NCI-H446 (cell line): ENCODE results near the gene PLCD3.

Experiments
- DNase-seq, 2 experiments: peaks; one replicate each; lab custom pipeline; 2025; lab: John Stamatoyannopoulos, UW

PLCD3 gene

GRCh38 chr17:45117848-45118646, 14.3 kb downstream of the PLCD3 start:
- DNase-seq: no peak

- no peak for DNase-seq
Observed at GRCh38 chr17:45117334-45117733, 15.0 kb downstream of the PLCD3 start.

DNA sequence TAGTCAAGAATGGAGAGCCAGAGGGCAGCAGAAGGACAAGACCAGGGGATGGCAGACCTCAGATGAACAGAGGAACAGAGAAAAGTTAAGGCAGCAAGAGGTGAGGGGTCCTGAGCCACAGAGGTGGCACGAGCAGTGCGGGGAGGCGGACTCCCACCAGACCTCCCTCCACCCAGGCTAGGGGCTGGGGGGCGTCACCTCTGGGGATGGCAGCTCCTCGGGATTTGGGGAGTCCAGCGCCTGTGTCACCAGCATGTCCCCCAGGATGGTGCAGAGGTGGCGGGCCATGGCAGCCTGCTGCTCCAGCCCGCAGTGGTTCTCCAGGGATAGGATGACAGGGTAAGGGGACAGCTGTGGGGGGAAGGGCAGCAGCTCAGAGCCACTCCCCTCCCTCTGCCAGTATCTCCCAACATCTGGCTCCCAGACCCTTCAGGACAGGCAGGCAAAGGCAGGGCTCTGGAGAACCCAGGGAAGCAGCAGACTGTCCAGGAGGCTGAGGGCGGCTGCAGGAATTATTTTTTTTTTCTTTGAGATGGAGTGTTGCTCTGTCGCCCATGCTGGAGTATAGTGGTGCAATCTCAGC, 15.8 kb downstream of the PLCD3 start:
- no peak for DNase-seq

GRCh38 chr17:45115871-45116270, 16.4 kb downstream of the PLCD3 start:
- no peak for DNase-seq

DNA sequence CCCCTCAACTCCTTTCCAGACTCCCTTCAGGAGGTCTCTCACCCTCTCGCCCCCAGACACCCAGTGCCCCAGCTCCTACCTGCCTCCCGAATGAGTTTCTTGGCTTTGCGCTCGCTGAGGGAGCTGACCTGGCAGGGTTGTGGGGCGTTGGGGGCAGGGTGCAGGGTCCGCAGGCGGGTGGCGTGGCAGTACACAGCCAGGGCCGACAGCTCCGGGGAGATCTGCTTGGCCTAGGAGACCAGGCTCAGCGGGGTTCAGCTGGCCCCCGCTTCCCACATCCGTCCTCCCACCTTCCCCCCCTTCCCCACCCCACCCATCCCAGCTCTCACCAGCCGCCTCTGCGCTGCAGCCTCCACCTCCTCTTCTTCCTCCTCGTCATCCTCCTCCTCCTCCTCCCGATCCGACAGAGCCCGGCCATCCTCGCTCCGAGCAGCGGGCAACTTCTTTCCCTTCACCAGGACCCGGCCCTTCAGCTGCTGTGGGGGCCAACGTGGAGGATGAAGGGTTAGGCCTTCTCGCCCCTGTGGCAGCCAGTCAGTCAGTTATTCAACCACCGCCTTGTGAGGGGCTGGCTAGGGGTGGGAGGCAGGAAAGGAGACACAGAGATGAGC, 17.2 kb downstream of the PLCD3 start:
- DNase-seq: no peak

DNA sequence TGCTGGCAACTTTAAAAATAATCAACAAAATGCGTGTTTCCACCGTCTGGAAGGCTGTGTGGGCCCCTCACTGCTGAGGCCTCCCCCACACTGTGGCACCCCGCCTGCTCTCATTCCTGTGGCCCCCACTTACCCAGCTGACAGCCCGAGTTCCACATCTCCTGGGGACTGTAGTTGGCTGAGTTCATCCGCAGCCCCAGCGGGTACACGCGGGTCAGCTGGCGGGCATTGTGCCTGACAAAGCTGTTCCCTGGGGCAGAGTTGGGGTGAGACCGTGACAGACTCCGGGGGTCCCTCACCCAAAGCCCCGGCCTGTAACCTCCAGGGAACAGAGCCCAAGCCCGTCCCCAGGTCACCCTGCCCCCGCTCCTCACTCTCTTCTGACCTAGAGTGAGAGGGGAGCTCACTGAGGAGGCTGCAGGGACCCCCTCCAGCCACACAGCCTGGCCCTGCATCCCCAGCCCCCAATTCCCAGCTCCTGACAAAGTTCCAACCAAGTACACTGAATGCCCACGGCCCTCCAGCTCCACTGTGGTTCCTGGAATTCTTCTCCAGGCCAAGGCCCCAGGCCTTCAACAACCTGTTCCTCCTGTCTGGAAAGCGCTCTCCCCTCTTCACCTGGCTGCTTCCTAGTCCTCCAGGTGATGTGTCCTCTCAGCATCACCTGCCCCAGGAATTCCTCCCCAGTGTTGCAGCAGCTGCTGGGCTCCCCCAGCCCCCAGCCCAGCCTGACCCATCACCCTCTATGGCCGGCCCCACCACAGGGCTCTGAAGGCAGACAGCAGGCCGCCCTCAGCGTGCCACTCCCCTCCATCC, 18.0 kb downstream of the PLCD3 start:
- no peak for DNase-seq

- no peak for DNase-seq
Observed at GRCh38 chr17:45113424-45113754, 18.9 kb downstream of the PLCD3 start.

GRCh38 chr17:45112559-45113423, 19.5 kb downstream of the PLCD3 start:
- DNase-seq: no peak

- no peak for DNase-seq
Observed at GRCh38 chr17:45111850-45112249, 20.5 kb downstream of the PLCD3 start.

DNA sequence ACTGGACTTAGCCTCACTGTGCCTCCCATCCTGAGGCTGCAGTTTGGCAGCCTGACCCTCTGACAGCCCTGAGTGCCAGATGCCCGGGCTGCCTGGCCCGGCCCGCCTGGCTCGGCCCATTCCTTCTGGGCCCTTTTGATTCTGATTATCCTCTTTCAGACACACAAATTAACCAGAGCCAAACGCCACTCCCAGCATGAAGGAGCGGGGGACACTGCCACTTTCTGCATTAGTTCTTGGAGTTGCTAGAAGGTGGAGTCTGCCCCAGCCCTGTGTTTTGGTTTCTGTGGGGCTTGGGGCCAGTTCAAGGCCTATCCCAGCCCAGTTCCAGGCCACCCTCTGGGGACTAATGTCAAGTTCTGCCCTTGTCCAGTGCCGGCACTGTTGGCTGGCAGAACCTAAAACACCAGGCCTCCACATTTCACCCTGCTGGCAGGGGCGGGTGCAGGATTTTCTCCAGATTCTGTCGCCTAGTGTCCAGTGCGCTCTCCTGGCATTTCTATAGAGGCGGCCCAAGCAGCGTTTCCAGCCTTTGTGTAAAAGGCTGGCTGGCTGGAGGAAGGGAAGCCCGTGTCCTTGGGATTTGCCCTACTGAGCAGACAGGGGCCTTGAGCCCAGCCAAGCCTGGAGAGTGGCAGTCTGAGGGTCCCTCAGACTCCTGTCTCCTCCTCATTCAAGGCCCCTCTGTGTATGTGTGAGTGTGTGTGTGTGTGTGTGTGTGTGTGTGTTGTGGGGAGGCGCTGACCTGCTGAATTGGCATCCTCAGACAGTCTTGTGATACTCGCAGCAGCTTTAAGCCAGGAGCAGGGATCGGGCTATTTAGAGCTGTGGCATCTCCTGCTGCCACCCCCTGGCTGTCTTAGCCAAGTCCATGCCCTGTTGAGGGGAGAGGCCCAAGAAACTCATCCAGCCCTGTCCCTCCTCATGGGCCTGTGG, 21.4 kb downstream of the PLCD3 start:
- DNase-seq: peak in 1 of 2 experiments; percentile 20

GRCh38 chr17:45108595-45109521, 23.5 kb downstream of the PLCD3 start:
- no peak for DNase-seq

GRCh38 chr17:45108051-45108450, 24.3 kb downstream of the PLCD3 start:
- DNase-seq: no peak

GRCh38 chr17:45107293-45108010, 24.9 kb downstream of the PLCD3 start:
- no peak for DNase-seq

DNA sequence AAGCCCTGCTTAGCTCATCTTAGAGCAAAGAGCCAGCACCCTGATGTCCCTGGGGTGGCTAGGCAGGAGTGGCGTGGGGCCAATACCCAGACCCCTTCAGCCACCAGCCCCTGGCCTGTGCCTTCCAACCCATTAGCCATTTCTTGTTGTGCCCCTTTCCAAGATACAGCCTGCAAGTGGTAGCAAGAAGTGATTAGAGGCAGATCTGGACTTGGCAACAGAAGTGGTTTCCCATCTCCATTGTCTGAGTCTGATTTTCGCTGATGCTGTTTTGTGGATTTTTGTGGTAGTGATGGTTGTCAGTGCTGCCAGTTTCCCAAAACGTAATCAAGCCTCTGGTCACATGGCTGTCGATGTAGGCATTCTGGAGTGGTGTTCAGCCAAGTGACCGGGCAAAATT, 25.7 kb downstream of the PLCD3 start:
- DNase-seq: no peak

DNA sequence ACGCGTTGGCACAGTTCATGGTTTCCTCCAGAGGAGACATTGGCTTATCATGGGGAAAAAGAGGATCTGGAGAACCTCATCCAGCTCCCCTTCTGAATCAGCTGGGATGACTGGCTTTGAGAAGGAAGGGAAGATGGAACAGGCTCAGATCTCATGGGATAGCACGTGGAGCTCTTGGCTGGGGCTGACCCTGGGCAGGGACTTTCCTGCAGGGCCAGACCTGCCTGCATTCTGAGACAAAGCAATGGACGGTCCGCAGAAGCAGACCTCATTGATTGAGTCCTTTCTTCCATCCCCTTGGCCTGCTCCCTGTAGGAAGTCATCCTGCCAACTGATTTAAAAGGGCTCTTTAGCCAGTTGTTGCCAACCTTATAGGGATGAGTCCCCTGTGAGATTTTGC, 26.2 kb downstream of the PLCD3 start:
- no peak for DNase-seq

- DNase-seq: no peak
Observed at GRCh38 chr17:45104907-45105624, 27.2 kb downstream of the PLCD3 start.

- no peak for DNase-seq
Observed at GRCh38 chr17:45104497-45104896, 27.8 kb downstream of the PLCD3 start.

DNA sequence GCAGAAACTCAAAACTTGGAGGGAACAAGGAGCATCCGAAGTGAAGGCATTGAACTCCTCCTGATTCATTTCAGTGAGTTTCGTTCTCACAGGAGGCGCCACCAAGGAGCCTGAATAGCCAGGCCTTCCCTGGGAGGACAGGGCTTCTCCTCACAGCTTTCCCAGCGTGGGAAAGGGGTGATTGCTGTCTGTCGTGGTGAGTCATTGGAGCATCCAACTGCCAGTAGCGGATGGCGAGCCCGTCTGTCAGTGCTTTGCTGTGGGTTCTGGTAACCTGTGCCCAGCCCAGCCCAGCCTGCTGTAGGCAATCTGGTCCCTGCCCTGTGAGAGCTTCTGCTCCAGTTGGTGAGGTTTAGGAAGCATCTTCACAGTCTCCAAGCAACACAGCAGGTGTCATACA, 28.3 kb downstream of the PLCD3 start:
- DNase-seq: no peak
